ENCODE measurements around the gene C15orf62.

The C15orf62 gene

GRCh38 chr15:40723919-40724318 lies 45.9 kb upstream of the C15orf62 start:
- Histone ChIP-seq H3K4me2 (ENCODE audit: low read length) (no peak overlapping the region), H3K9me3 (ENCODE audit: insufficient read depth, low read length) (no peaks in the 10 kb centered on the region), H4K20me1 (ENCODE audit: insufficient read depth, low read length) (no peaks in the 10 kb centered on the region), H3K79me2 (ENCODE audit: low read length) (no peaks in the 10 kb centered on the region), H3K4me3 (ENCODE audit: low read length) (no peak overlapping the region), H3K9ac (ENCODE audit: low read length) (no peak overlapping the region), H3K27me3 (ENCODE audit: low read depth, low read length) (no peaks in the 10 kb centered on the region), H2AFZ (ENCODE audit: low read depth, low read length) (no peak overlapping the region), H3K4me1 (ENCODE audit: low read length) (no peaks in the 10 kb centered on the region), H3K36me3 (replicated peaks; ENCODE audit: low read depth, low read length) (peaks cover 17% of the 10 kb centered on the region), H3K27ac (ENCODE audit: low read length) (no peak overlapping the region)
- TF ChIP-seq, protein P1, sequence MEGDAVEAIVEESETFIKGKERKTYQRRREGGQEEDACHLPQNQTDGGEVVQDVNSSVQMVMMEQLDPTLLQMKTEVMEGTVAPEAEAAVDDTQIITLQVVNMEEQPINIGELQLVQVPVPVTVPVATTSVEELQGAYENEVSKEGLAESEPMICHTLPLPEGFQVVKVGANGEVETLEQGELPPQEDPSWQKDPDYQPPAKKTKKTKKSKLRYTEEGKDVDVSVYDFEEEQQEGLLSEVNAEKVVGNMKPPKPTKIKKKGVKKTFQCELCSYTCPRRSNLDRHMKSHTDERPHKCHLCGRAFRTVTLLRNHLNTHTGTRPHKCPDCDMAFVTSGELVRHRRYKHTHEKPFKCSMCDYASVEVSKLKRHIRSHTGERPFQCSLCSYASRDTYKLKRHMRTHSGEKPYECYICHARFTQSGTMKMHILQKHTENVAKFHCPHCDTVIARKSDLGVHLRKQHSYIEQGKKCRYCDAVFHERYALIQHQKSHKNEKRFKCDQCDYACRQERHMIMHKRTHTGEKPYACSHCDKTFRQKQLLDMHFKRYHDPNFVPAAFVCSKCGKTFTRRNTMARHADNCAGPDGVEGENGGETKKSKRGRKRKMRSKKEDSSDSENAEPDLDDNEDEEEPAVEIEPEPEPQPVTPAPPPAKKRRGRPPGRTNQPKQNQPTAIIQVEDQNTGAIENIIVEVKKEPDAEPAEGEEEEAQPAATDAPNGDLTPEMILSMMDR (IDR thresholded peaks at IDR 0.05; ENCODE audit: low read depth, low read length) = no peak
- no peak for TF ChIP-seq EZH2phosphoT487 (IDR thresholded peaks at IDR 0.05; ENCODE audit: low read depth)

DNA sequence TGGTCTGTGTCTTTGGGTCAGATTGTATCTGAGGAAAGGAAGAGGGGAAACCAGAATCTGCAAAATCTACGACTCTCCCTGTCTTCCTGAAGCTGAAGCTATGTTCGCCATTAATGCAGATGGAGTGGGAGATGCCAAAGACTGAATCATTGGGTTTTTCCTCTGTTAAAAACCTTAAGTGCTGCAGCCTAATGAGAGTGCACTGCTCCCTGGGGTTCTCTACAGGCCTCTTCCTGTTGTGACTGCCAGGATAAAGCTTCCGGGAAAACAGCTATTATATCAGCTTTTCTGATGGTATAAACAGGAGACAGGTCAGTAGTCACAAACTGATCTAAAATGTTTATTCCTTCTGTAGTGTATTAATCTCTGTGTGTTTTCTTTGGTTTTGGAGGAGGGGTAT lies 38.7 kb upstream of the C15orf62 start:
- Histone ChIP-seq H3K27ac (ENCODE audit: low read length) (no peak overlapping the region), H3K4me2 (ENCODE audit: low read length) (no peak overlapping the region), H3K79me2 (ENCODE audit: low read length) (no peaks in the 10 kb centered on the region), H3K4me3 (ENCODE audit: low read length) (no peak overlapping the region), H3K9me3 (ENCODE audit: insufficient read depth, low read length) (no peaks in the 10 kb centered on the region), H3K4me1 (ENCODE audit: low read length) (no peaks in the 10 kb centered on the region), H2AFZ (ENCODE audit: low read depth, low read length) (no peak overlapping the region), H3K27me3 (ENCODE audit: low read depth, low read length) (no peaks in the 10 kb centered on the region), H3K36me3 (replicated peaks; ENCODE audit: low read depth, low read length) (peaks cover 39% of the 10 kb centered on the region), H3K9ac (ENCODE audit: low read length) (no peak overlapping the region), H4K20me1 (ENCODE audit: insufficient read depth, low read length) (no peaks in the 10 kb centered on the region)
- TF ChIP-seq, protein P1 (IDR thresholded peaks at IDR 0.05; ENCODE audit: low read depth, low read length) = no peak
- TF ChIP-seq EZH2phosphoT487 (IDR thresholded peaks at IDR 0.05; ENCODE audit: low read depth) = no peak

GRCh38 chr15:40736575-40736974 lies 33.2 kb upstream of the C15orf62 start:
- Histone ChIP-seq H3K4me2 (ENCODE audit: low read length) (no peak overlapping the region), H3K4me1 (ENCODE audit: low read length) (no peaks in the 10 kb centered on the region), H3K27me3 (ENCODE audit: low read depth, low read length) (no peaks in the 10 kb centered on the region), H3K27ac (ENCODE audit: low read length) (no peak overlapping the region), H3K4me3 (ENCODE audit: low read length) (no peak overlapping the region), H3K36me3 (replicated peaks; ENCODE audit: low read depth, low read length) (peaks cover 48% of the 10 kb centered on the region), H2AFZ (ENCODE audit: low read depth, low read length) (no peak overlapping the region), H3K9me3 (ENCODE audit: insufficient read depth, low read length) (no peaks in the 10 kb centered on the region), H3K79me2 (ENCODE audit: low read length) (no peaks in the 10 kb centered on the region), H3K9ac (ENCODE audit: low read length) (no peak overlapping the region), H4K20me1 (ENCODE audit: insufficient read depth, low read length) (no peaks in the 10 kb centered on the region)
- TF ChIP-seq, protein P1 (IDR thresholded peaks at IDR 0.05; ENCODE audit: low read depth, low read length) = no peak
- no peak for TF ChIP-seq EZH2phosphoT487 (IDR thresholded peaks at IDR 0.05; ENCODE audit: low read depth)

GRCh38 chr15:40737048-40737447 lies 32.7 kb upstream of the C15orf62 start:
- Histone ChIP-seq H3K36me3 (replicated peaks; ENCODE audit: low read depth, low read length) (peaks cover 43% of the 10 kb centered on the region), H3K9ac (ENCODE audit: low read length) (no peak overlapping the region), H3K4me2 (ENCODE audit: low read length) (no peak overlapping the region)

More at GRCh38 chr15:40737048-40737447, 32.7 kb upstream of the C15orf62 start:
- Histone ChIP-seq H4K20me1 (ENCODE audit: insufficient read depth, low read length) (no peaks in the 10 kb centered on the region), H3K4me3 (ENCODE audit: low read length) (no peak overlapping the region), H3K4me1 (ENCODE audit: low read length) (no peaks in the 10 kb centered on the region), H3K27ac (ENCODE audit: low read length) (no peak overlapping the region), H2AFZ (ENCODE audit: low read depth, low read length) (no peak overlapping the region), H3K9me3 (ENCODE audit: insufficient read depth, low read length) (no peaks in the 10 kb centered on the region), H3K79me2 (ENCODE audit: low read length) (no peaks in the 10 kb centered on the region), H3K27me3 (ENCODE audit: low read depth, low read length) (no peaks in the 10 kb centered on the region)
- TF ChIP-seq EZH2phosphoT487 (IDR thresholded peaks at IDR 0.05; ENCODE audit: low read depth) = no peak
- TF ChIP-seq, protein P1 (IDR thresholded peaks at IDR 0.05; ENCODE audit: low read depth, low read length) = no peak
